ENCODE results near the gene PDZD7. TPM values are rescaled to one million over a fixed set of nuclear protein-coding genes. Genes with fewer than 3 reads are reported as not detected.

The PDZD7 gene
- total RNA-seq, 1 donor from 2014 or later, result 0.04 TPM

- ATAC-seq, result peak; percentile 85
Observed at GRCh38 chr10:101060951-101061623, 30.2 kb upstream of the PDZD7 start.

DNA sequence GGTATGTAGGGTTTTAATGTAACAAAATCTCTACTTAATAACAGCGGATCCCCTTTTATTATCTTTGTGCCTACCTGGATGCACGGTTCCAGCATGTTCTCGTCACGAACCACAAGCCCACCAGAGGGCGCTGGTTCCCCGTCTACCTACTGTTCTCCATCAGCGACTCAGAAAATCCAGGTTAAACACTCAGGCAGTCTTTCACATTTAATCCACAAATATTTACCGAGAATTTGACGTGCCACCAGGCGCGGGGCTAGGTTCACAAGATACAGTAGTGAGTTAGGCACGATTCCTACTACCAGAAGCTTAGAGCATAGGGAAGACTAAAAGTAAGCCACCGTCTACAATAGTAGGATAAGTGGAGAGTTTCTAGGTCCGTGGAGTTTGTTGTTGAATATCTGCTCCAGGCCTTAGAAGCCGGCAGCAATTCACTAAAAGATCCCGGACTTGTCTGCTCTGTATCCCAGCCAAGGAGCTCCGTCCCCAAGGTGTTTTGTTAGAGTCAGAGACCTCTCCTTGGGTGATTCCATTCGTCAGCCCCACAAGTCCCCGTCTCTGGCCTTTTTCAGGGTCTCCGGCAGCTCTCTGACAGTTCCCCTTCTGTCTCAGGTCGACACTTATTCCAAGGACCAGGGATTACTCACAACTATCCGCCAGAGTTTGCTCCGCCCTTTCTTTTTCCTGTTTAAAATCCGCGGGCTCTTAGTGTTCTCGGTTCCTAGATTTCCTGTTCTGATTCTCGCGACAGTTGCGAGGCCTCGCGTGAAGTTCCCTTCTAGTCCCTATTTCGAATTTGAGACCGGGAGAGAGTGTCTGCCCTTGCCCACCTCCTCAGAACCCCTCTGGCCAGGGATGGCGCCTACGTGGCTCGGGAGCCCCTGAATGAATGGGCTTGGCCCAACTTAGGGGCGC lies 29.4 kb upstream of the PDZD7 start:
- ATAC-seq, result peak; percentile 71

- no peak for ATAC-seq
Observed at GRCh38 chr10:101056365-101057151, 25.6 kb upstream of the PDZD7 start.

- no peak for ATAC-seq
Observed at GRCh38 chr10:101055411-101055810, 24.5 kb upstream of the PDZD7 start.

- no peak for ATAC-seq
Observed at GRCh38 chr10:101054876-101055275, 23.9 kb upstream of the PDZD7 start.

GRCh38 chr10:101054351-101054750 lies 23.4 kb upstream of the PDZD7 start:
- ATAC-seq, result no peak

GRCh38 chr10:101053516-101053915 lies 22.6 kb upstream of the PDZD7 start:
- ATAC-seq, result no peak

DNA sequence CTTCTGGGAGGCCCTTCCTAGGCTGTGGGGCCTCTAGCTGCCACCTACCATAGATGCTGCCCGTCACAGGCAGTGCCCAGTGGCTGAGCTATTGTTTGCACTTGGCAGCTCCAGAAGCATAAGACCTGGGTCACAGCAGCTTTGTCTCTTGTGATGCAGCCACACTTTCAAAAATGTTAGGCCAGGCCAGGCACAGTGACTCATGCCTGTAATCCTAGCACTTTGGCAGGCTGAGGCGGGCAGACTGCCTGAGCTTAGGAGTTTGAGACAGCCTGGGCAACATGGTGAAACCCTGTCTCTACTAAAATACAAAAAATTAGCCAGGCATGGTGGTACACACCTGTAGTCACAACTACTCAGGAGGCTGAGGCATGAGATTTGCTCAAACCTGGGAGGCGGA lies 21.4 kb upstream of the PDZD7 start:
- ATAC-seq, result peak; percentile 65

DNA sequence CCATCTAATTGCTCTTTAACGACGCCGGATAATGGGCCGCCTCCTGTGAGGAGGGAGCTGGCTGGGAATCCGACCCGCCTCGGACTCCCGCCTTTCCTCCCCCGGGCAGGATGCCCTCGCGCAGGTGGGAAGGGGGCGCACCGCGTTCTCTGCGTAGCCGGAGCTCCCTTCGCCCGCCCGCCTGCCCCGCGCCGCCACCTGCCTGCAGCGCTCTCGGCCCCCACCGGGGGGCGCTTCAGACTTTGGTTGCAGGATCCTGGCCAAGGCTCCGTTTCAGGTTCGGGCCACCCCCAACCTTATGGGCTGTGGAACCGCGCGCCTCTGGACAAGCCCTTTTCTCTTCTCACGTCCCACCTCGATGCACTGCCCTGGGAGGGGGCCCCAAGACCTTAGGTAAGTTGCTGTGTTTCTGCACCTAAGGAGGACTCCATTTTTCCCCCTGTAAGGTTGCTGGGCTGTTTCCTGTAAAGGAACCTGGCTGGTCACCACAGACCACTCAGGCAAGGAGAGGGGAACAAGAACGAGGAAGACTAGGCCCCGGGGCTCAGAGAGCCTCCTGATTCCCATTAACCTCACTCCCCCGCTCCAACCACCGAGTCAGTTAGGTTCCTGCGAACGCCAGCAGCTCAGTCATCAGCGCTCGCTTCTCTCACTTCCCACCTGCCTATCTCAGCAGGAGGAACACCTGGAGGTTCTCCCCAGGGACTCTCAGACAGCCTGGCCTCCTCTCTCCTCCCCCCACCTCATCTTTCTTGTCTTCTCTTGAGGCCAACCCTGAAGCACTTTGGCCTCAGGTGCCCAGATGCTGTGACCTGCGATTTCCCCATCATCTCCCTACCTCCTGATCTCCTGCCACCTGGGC lies 19.5 kb upstream of the PDZD7 start:
- ATAC-seq, result peak; percentile 60

DNA sequence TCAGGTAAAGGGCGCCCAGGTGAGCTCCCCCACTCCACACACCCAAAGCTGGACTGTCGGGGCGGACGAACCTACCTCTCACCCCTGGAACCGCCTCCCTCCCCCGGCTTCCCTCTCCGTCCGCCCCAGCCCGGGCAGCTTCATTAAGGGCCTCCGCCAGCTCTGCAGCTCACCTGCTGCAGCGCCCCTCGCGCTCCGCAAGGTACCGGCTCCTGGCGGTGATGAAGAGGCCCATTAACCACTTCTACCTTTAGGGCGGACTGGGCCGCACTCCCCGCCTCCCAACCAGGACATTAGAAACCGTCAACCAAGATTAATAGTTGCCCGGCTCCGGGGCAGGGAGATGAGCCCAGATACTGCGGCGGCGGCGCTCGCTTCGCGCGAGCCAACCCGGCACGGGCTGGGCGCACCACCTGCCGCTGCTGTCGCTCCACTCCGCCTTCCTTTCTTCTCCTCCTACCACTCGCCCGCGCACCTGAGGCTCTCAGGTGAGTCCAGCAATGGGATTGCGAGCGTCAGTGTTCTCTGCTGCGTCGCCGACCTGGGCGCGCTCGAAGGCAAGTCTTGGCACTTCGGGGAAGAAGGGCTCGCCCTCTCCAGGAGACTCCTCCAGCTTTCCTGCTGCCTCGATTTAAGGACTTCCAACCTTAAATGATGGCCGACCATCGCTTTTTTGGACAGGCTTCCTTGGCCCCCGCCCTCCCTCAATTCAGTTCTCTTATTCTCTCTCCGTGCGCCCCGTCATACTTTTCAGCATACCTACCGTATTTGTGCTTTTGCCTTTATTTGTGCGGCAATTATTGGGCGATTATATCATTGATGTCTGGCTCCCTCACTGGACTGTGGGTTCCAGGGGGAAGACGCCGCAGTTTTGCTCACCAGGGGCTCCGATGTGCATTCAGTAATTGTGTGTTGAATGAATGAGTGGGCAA lies 17.3 kb upstream of the PDZD7 start:
- peak; percentile 61 for ATAC-seq

DNA sequence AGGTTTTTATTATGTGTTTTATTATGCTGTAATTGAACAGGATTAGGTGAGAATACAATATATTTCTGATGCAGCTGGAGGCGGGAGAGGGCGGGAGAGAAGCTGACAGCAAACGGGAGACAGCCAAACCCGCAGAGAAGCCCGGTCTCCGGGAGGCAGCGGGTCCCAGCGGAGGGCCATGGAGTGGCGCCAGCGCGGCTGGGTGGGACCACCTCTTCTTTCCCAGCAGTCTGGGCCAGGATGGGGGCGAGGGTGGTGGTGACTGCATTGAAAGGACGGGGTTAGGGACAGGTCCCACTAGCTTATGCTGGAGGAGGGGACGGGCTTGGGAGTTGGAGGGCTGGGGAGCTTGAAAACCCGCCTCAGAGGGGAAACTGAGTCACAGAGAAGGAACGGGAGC lies 16.3 kb upstream of the PDZD7 start:
- no peak for ATAC-seq

DNA sequence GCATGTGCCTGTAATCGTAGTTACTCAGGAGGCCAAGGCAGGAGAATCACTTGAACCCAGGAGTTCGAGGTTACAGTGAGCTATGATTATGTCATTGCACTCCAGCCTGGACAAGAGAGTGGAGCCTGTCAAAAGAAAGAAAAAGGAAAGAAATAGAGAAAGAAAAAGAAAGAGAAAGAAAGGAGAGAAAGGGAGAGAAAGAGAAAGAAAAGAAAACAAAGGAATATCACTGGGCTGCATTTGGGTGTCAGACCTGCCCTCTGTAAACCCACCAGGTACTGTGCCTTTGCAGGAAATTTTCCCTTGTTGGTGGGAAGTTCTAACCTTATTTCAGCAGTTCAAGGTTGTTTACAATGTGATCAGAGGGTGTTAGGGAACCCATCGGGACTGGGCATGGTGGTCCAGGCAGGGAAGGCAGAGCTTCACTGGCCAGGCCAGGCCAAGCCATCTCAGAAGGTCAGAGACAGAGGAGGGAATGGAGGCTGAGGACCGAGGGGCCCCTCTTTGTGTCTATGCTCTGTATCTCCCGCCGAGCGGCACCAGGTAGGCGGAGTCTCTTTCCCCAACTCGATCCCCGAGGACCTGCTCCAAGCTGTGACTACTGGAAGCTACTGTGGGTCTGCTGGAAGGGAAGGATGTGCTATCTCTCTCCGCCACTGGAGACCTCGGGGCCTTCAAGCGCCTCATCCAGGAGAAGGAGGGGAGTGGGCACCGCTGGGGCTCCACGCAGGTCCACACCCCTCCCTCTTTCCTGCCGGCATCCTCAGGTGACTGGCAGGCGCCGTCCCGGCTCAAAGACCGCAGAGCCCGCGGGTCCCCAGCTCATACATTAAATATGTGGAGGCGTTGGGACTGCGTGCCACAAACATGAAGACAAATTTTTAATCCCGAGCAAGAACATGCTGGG lies 15.7 kb upstream of the PDZD7 start:
- no peak for ATAC-seq

DNA sequence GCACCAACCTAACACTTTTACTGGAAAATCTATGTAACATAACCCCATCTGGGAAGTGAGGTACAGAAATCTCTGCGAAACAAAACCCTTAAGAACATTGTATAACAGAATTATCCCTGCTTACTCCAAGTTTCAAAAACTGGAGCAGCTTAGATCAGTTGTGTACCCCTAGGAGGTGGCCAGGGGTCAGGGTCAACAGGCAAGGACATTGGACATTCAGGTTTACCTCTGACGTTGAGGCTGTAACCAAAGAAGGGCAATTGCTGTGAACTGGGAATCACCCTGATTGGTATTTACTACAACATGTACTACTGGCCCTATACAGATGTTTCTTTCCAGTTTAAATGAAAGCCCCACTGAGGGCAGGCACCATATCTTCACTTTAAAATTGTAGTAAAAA lies 13.2 kb upstream of the PDZD7 start:
- no peak for ATAC-seq

DNA sequence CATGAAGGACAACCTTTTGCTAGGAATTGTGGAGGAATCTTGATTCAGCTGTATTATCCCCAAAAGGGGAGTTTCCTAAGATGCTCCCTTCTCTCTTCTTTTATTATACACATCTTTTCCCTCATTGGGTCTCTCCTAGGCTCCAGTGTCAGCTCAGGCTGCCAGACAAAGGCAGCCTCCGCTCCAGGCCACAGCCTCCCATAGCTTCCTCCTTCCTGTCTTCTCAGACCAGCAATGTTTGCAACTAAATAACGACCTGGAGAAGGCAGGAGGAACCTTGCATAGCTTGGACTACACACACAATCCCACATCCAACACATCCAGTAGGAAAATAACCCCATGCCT lies 12.4 kb upstream of the PDZD7 start:
- ATAC-seq, result no peak

DNA sequence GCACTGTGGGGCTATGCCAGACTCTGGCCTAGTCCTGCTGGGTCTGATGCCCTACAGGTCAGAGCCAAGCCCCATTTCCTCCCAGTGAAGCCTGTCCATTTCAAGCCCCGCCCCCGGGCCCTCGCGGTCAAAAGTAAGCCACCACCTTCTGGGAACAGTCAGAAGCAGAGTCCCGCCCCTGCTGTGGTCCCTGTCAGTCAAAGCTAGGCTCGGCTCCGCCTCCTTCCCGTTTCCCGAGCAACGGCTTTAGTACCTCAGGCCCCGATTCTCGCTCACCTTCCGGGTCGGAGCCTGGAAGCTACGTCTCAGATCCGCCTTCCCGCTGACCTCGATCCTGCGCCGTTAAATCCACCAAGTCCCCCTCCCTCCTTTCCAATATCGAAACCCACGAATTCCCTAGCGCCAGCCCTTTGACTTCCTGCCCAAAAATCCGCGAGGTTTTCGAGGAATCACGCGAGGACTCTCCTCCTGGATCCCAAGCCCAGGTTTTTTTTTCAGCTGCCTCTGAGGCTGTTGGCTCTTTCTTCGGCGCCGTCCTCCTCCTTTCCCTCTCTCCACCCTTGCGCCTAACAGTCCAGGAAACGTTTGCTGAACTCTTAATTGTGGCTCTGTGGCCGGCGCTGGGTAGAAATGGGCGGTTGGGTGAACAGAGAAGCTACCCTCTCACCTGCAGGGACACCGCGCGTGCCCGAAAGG lies 11.9 kb upstream of the PDZD7 start:
- ATAC-seq, result peak; percentile 91

DNA sequence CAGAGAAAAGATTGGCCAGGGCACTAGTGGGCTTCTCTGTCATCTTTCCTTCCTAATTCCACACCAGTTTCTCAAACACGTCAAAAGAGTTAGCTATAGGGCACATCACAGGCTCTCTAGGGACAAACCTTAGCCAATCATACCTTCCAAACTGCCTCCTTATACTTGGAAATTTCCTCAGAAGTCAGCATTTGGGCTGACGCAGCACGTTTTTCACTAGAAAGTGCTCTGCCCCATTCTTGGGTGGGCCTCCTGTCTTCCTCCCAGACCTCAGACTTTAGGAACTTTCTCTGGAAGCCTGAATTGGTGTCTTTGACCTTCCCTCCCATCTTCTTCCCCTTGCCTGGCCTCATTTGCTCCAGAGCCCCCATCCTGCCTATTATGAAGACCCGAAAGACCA lies 11.2 kb upstream of the PDZD7 start:
- ATAC-seq, result no peak

GRCh38 chr10:101041252-101041761 lies 10.4 kb upstream of the PDZD7 start:
- ATAC-seq, result peak; percentile 75

- ATAC-seq, result no peak
Observed at GRCh38 chr10:101040851-101041250, 9.9 kb upstream of the PDZD7 start.

- no peak for ATAC-seq
Observed at GRCh38 chr10:101040061-101040460, 9.1 kb upstream of the PDZD7 start.

Data from esophagus mucosa (tissue), 1 donor.